Activated CD4-positive, alpha-beta T cell treated with anti-CD3 and anti-CD28 coated beads for 36 hours (primary cell): ENCODE results near the gene FAM177A1. TPM values are rescaled to one million over a fixed set of nuclear protein-coding genes. Genes with fewer than 3 reads are reported as not detected.

ENCODE experiments used
- ATAC-seq: fragments of 200-7000 bp; cut with Tn5 transposase; one replicate; pipeline ENCODE4 v1.10.0; 2021; ENCODE audit warnings: mild to moderate bottlenecking, moderate library complexity
- CTCF ChIA-PET: fragments of 350-600 bp; sonication (Branson Sonifier 250); formaldehyde crosslinking; loops from one replicate; lab custom pipeline; 2021; ENCODE audit warnings: antibody characterized with exemption; lab: Charles Lee
- POLR2A ChIA-PET: fragments of 350-600 bp; sonication (Branson Sonifier 250); formaldehyde crosslinking; loops from one replicate; lab custom pipeline; 2021; ENCODE audit warnings: antibody characterized with exemption, inconsistent platforms; lab: Charles Lee
- DNase-seq: peaks from one replicate; pipeline ENCODE4 v3.0.0-alpha.2; 2020
- H3K27ac Mint-ChIP-seq: one replicate; pipeline ENCODE4 v1.8.0; 2021; ENCODE audit warnings: mixed read lengths
- H3K27me3 Mint-ChIP-seq: one replicate; pipeline ENCODE4 v1.8.0; 2021; ENCODE audit warnings: mixed read lengths
- H3K36me3 Mint-ChIP-seq: one replicate; pipeline ENCODE4 v1.8.0; 2021; ENCODE audit warnings: low read depth, mixed read lengths
- H3K4me1 Mint-ChIP-seq: one replicate; pipeline ENCODE4 v1.8.0; 2021; ENCODE audit warnings: mixed read lengths
- H3K4me3 Mint-ChIP-seq: one replicate; pipeline ENCODE4 v1.8.0; 2021; ENCODE audit warnings: mild to moderate bottlenecking, moderate library complexity, mixed read lengths
- H3K9me3 Mint-ChIP-seq: one replicate; pipeline ENCODE4 v1.8.0; 2021; ENCODE audit warnings: low read depth, mixed read lengths
- intact Hi-C, 2 experiments: fragments of 100-400 bp; cut with DNase I in 1 of 2; cut with micrococcal nuclease in 1 of 2; formaldehyde crosslinking; loops; one replicate each; pipeline versions ENCODE4 v1.14.2 to v1.15.1; 2022 to 2024; cut with DNase I, micrococcal nuclease
- total RNA-seq, 2 experiments: library from RNA; stranded (reverse); gene quantifications; one replicate each; pipeline ENCODE4 v1.2.3, GENCODE V29; 2021

FAM177A1 gene
- total RNA-seq, 2 experiments from 2014 or later = 35.4 to 37.2 TPM

- CTCF ChIA-PET = interaction anchor here (0.8 kb wide), 1 partner anchor 9 kb away, joined by 4 read pairs; no protein-coding TSS in a partner anchor
- intact Hi-C loops = no loop called here
- H3K4me3 Mint-ChIP-seq = no peak overlapping the region
- POLR2A ChIA-PET = no interaction called here
- H3K9me3 Mint-ChIP-seq = no peaks in the 10 kb centered on the region
- no peaks in the 10 kb centered on the region for H3K27me3 Mint-ChIP-seq
- H3K36me3 Mint-ChIP-seq = peaks cover 41% of the 10 kb centered on the region
- no peak overlapping the region for H3K27ac Mint-ChIP-seq
- H3K4me1 Mint-ChIP-seq = peaks cover 3% of the 10 kb centered on the region
- DNase-seq (no peak), ATAC-seq (no peak)
Observed at GRCh38 chr14:35107866-35108265, 61.8 kb downstream of the FAM177A1 start.

GRCh38 chr14:35112641-35113040 lies 66.6 kb downstream of the FAM177A1 start:
- POLR2A ChIA-PET = no interaction called here
- CTCF ChIA-PET = no interaction called here
- Mint-ChIP-seq H3K36me3 (peaks cover 54% of the 10 kb centered on the region), H3K27me3 (no peaks in the 10 kb centered on the region), H3K27ac (no peak overlapping the region), H3K4me1 (peaks cover 8% of the 10 kb centered on the region), H3K9me3 (no peaks in the 10 kb centered on the region), H3K4me3 (no peak overlapping the region)
- DNase-seq (no peak), ATAC-seq (no peak)
- intact Hi-C loops = no loop called here

- CTCF ChIA-PET = interaction anchor here (0.6 to 1.0 kb wide), 3 partner anchors 10 to 393 kb away, joined by 3 to 4 read pairs (median 4); no protein-coding TSS in a partner anchor
- intact Hi-C loops = no loop called here
- Mint-ChIP-seq H3K36me3 (peaks cover 58% of the 10 kb centered on the region), H3K27me3 (no peaks in the 10 kb centered on the region), H3K4me1 (peaks cover 13% of the 10 kb centered on the region), H3K27ac (no peak overlapping the region), H3K9me3 (no peaks in the 10 kb centered on the region), H3K4me3 (no peak overlapping the region)
- ATAC-seq (no peak), DNase-seq (no peak)
- POLR2A ChIA-PET = no interaction called here
Observed at GRCh38 chr14:35113308-35113950, 67.4 kb downstream of the FAM177A1 start.

- H3K4me1 Mint-ChIP-seq = peaks cover 17% of the 10 kb centered on the region
Observed at GRCh38 chr14:35114036-35114435, 68.0 kb downstream of the FAM177A1 start.

GRCh38 chr14:35116242-35116641 lies 70.2 kb downstream of the FAM177A1 start:
- ATAC-seq = no peak
- H3K27ac Mint-ChIP-seq = no peak overlapping the region
- POLR2A ChIA-PET = no interaction called here
- no peaks in the 10 kb centered on the region for H3K27me3 Mint-ChIP-seq
- H3K4me1 Mint-ChIP-seq = peaks cover 31% of the 10 kb centered on the region
- intact Hi-C loops = no loop called here
- no peak for DNase-seq
- CTCF ChIA-PET = interaction anchor here (0.8 to 1.9 kb wide), 2 partner anchors 13 to 176 kb away, joined by 3 to 5 read pairs; no protein-coding TSS in a partner anchor
- H3K9me3 Mint-ChIP-seq = no peaks in the 10 kb centered on the region
- H3K4me3 Mint-ChIP-seq = no peak overlapping the region
- peaks cover 55% of the 10 kb centered on the region for H3K36me3 Mint-ChIP-seq

More at GRCh38 chr14:35114036-35114435, 68.0 kb downstream of the FAM177A1 start:
- H3K9me3 Mint-ChIP-seq = no peaks in the 10 kb centered on the region
- no peak overlapping the region for H3K4me3 Mint-ChIP-seq
- peaks cover 58% of the 10 kb centered on the region for H3K36me3 Mint-ChIP-seq
- ChIA-PET POLR2A (no interaction called here), CTCF (interaction anchor here (0.7 kb wide), 1 partner anchor 25 kb away, joined by 3 read pairs; no protein-coding TSS in a partner anchor)
- intact Hi-C loops = no loop called here
- no peak overlapping the region for H3K27ac Mint-ChIP-seq
- no peak for ATAC-seq
- H3K27me3 Mint-ChIP-seq = no peaks in the 10 kb centered on the region
- DNase-seq = no peak

GRCh38 chr14:35117112-35117511 lies 71.0 kb downstream of the FAM177A1 start:
- CTCF ChIA-PET = interaction anchor here (1.2 to 1.9 kb wide), 2 partner anchors 10 to 14 kb away, joined by 4 to 5 read pairs; no protein-coding TSS in a partner anchor
- H3K9me3 Mint-ChIP-seq = no peaks in the 10 kb centered on the region
- no peaks in the 10 kb centered on the region for H3K27me3 Mint-ChIP-seq
- H3K27ac Mint-ChIP-seq = no peak overlapping the region
- H3K4me1 Mint-ChIP-seq = peaks cover 31% of the 10 kb centered on the region
- H3K4me3 Mint-ChIP-seq = no peak overlapping the region
- no peak for DNase-seq
- peaks cover 50% of the 10 kb centered on the region for H3K36me3 Mint-ChIP-seq
- intact Hi-C loops = no loop called here
- POLR2A ChIA-PET = interaction anchor here (0.7 kb wide), 1 partner anchor 14 kb away, joined by 3 read pairs; no protein-coding TSS in a partner anchor
- no peak for ATAC-seq

- ATAC-seq (no peak), DNase-seq (peak; percentile 43)
- Mint-ChIP-seq H3K36me3 (peaks cover 36% of the 10 kb centered on the region), H3K4me1 (peaks cover 59% of the 10 kb centered on the region), H3K9me3 (no peaks in the 10 kb centered on the region), H3K4me3 (peak overlapping the region; percentile 87), H3K27me3 (no peaks in the 10 kb centered on the region), H3K27ac (peak overlapping the region; percentile 99)
- intact Hi-C loops = loop anchor here (2.0 to 5.0 kb wide), 5 partner anchors 190 to 706 kb away; partner anchors contain the start of genes BRMS1L (in 1 of the 2), EAPP (in 1 of the 2) and RALGAPA1 (in 1 of the 2)
- POLR2A ChIA-PET = interaction anchor here (0.7 to 4.3 kb wide), 5 partner anchors 75 to 295 kb away, joined by 3 to 23 read pairs (median 3); partner anchors contain the start of genes FAM177A1, NFKBIA and SRP54
- CTCF ChIA-PET = interaction anchor here (0.6 to 2.0 kb wide), 5 partner anchors 19 to 301 kb away, joined by 3 to 7 read pairs (median 3); partner anchors contain the start of gene SRP54
Observed at GRCh38 chr14:35121026-35121886, 75.2 kb downstream of the FAM177A1 start.

- intact Hi-C loops = loop anchor here (1.0 to 5.0 kb wide), 16 partner anchors 75 to 705 kb away; partner anchors contain the start of genes BRMS1L (in 2 of the 2), FAM177A1 (in 2 of the 2), NFKBIA (in 2 of the 2) and PSMA6 (in 2 of the 2)
- Mint-ChIP-seq H3K36me3 (peaks cover 30% of the 10 kb centered on the region), H3K27ac (peak within 1 kb of the TSS; percentile 99), H3K4me3 (peak within 1 kb of the TSS; percentile 87), H3K27me3 (no peaks in the 10 kb centered on the region), H3K4me1 (peaks cover 64% of the 10 kb centered on the region), H3K9me3 (no peaks in the 10 kb centered on the region)
- peak; percentile 93 for DNase-seq
- POLR2A ChIA-PET = interaction anchor here (0.6 to 4.3 kb wide), 7 partner anchors 35 to 295 kb away, joined by 3 to 23 read pairs (median 4); partner anchors contain the start of genes FAM177A1, NFKBIA and SRP54
- CTCF ChIA-PET = interaction anchor here (0.6 to 2.1 kb wide), 9 partner anchors 11 to 300 kb away, joined by 3 to 7 read pairs (median 3); partner anchors contain the start of gene SRP54
- ATAC-seq = peak; percentile 87
Observed at GRCh38 chr14:35121887-35122695, 76.0 kb downstream of the FAM177A1 start, which contains the start of the genes PPP2R3C and PRORP. Gene PPP2R3C (minus strand): TSS chr14:35121990. CDS start chr14:35121959, 31 bp downstream. Gene PRORP (plus strand): TSS chr14:35122552. CDS start chr14:35123246, 694 bp downstream.

GRCh38 chr14:35122696-35123387 lies 76.8 kb downstream of the FAM177A1 start:
- peak overlapping the region; percentile 87 for H3K4me3 Mint-ChIP-seq
- H3K27me3 Mint-ChIP-seq = no peaks in the 10 kb centered on the region
- H3K36me3 Mint-ChIP-seq = peaks cover 32% of the 10 kb centered on the region
- H3K27ac Mint-ChIP-seq = peak overlapping the region; percentile 99
- no peak for ATAC-seq
- POLR2A ChIA-PET = interaction anchor here (0.6 to 4.3 kb wide), 7 partner anchors 20 to 294 kb away, joined by 3 to 23 read pairs (median 5); partner anchors contain the start of genes FAM177A1, NFKBIA and SRP54
- H3K9me3 Mint-ChIP-seq = no peaks in the 10 kb centered on the region
- H3K4me1 Mint-ChIP-seq = peaks cover 65% of the 10 kb centered on the region
- CTCF ChIA-PET = interaction anchor here (0.6 to 2.1 kb wide), 8 partner anchors 11 to 299 kb away, joined by 3 to 7 read pairs (median 4); partner anchors contain the start of gene SRP54
- intact Hi-C loops = loop anchor here (1.0 to 5.0 kb wide), 15 partner anchors 76 to 704 kb away; partner anchors contain the start of genes BRMS1L (in 2 of the 2), FAM177A1 (in 2 of the 2), NFKBIA (in 2 of the 2) and PSMA6 (in 2 of the 2)
- DNase-seq = peak; percentile 25
